Activated effector memory CD4-positive, alpha-beta T cell treated with anti-CD3 and anti-CD28 coated beads, Interleukin-2, amount 50 U/mL, for 16 hours (primary cell): ENCODE results near the gene HS3ST2.
"Not testable (repeated sequence)": the region's sequence is repeated elsewhere in the genome, so short reads cannot be mapped to it uniquely, and the experiment has no call there.

ENCODE experiments used
- DNase-seq: peaks from one replicate; pipeline ENCODE4 v3.0.0-alpha.2; 2020

Gene HS3ST2

GRCh38 chr16:22885951-22886350 is 72.0 kb downstream of the HS3ST2 start:
- DNase-seq, result no peak

DNA sequence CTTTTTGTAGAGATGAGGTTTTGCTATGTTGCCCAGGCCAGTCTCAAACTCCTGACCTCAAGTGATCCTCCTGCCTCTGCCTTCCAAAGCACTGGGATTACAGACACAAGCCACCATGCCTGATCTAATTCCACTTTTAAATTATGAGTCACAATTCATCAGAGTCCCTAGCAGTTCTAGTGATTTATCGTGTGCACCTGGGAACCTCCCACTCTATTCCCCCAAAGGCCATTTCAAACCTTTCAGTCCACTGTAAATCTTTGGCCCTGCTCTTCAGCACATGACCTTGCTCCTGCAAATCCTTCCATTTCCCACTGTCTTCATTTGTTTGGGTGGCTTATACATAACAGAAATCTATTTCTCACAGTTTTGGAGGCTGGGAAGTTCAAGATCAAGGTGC is 73.0 kb downstream of the HS3ST2 start:
- no peak for DNase-seq

DNA sequence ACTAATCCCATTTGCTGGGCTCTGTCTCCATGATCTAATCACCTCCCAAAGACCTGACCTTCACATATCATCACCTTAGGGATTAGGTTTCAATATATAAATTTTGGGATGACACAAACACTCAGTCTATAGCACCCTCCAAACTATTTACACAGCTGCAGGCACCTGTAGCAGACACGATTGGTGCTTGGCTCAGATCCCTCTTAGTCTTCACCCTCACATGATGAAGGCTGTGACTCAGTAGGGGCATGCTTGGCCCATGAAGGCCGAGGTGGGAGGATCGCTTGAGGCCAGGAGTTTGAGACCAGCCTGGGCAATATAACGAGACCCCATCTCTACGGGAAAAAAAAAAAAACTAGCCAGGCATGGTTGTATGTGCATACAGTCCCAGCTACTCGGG is 73.5 kb downstream of the HS3ST2 start:
- DNase-seq, result no peak

DNA sequence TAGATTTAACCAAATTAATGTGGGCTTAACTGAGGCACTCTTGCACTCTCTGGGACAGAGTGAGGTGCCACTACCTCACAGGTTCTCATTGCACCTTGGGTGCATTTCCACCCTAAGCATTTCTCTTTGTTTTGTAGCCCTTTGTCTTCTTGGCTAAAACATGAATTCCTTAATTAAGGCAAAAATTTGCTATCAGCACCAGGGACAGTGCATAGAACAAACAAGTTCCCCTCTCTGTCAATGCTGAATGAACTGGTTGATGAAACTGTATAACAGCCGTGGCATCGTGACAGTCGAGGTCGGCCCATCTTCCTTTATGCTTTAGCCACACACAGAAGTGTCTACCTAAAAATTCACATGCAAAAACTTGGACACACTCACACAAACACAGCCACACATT is 74.8 kb downstream of the HS3ST2 start:
- no peak for DNase-seq

DNA sequence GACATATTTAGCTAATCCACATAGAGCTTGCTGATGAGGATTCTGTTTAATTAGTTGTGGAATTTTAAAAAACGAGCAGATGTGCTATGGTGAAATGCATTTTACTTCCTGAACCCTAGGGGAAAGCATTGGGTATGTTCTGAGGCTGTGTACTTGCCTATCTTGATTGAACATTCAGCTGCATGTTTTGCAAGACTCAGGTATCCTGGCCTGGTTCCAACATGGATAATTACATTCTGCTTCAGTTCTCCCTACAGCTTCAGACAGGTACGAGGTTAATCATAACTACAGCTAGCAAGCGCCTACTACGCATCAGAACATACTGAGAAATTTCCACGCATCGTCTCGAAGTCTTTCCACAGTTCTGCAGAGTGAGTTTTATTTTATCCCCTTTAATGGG is 77.0 kb downstream of the HS3ST2 start:
- DNase-seq, result no peak

DNA sequence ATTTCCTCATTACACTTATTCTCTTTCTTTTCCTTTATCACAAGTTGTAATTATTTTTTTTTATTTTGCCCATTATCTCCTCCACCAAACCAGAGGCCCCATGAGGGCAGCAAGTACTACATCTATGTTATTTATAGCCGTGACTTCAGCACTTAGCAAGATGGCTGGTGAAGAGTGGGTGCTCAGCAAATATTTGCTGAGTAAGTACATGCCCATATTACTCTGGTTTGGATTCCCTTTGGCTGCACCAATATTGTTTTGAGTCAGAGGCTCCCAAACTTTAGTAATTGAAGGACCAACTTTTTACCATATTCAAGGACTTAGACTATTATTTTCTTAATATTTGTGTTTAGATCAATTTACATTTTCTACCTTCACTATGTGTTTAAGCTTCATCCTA is 83.2 kb downstream of the HS3ST2 start:
- DNase-seq, result no peak

DNA sequence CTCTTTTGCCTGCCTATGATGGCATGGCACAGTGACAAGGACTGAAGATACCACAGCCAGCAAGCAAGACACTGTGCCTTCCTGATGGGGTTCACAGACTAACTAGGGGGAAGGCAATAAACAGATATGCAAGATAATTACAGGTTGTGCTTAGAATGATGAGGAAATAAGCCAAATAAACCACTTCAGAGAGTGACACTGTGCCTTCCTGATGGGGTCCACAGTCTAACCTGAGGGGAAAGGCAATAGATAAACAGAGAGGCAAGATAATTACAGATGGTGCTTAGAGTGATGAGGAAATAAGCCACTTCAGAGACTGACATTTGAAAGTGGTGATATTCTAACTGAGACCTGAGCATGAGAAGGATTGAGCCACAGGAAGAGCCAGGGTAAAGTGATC is 84.2 kb downstream of the HS3ST2 start:
- DNase-seq, result no peak

DNA sequence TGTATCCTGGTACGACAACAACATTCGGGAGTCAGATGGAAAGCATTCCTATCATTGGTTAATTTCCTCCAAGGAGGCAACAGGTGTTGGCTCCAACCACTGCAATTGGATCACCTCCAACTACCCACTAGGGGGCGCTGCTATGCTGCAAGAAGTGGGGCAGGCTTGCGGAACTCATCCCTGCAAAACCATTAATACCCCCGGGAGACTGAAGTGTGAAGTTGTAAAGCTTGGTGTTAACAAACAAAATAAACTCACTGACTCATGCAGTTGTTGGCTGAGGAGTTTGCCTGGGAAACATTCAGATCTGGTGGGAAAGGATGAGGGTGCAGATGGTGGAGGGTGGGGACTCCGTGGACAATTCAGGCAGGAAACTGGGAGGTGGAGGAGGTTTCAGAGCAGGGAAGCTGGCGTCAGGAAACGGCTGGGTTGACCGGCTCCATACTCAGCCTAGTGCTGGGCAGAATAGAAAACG is 84.9 kb downstream of the HS3ST2 start:
- peak; percentile 79 for DNase-seq

DNA sequence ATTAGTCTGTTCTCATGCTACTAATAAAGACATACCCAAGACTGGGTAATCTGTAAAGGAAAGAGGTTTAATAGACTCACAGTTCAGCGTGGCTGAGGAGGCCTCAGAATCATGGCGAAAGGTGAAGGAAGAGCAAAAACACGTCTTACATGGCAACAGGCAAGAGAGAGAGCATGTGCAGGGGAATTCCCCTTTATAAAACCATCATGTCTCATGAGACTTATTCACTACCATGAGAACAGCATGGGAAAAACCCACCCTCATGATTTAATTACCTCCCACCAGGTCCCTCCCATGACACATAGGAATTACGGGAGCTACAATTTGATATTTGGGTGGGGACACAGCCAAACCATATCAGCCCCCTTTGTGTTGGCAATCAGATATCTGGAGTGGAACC is 85.6 kb downstream of the HS3ST2 start:
- DNase-seq, result not testable (repeated sequence)

- no peak for DNase-seq
These were observed 86.9 kb downstream of the HS3ST2 start for GRCh38 chr16:22900863-22901262.

DNA sequence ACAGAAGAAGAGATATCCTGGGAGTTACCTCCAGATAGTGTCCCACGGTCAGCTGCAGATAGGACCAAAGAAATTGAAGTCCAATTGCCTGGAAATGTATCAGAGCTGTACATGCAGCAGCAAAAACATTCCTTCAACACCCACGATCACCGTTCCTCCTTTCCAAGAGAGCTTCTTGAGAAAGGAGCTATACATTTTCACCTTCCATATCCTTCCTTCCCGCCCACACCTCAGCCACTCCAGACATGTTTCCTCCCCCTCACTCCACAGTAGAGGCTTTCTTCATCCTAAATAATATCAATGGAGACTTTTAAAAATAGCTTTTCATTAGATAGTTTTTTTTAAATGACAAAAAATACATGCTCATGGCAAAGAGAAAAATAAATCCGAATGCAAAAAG is 87.6 kb downstream of the HS3ST2 start:
- no peak for DNase-seq

GRCh38 chr16:22903716-22904115 is 89.8 kb downstream of the HS3ST2 start:
- no peak for DNase-seq

- no peak for DNase-seq
These were observed 98.7 kb downstream of the HS3ST2 start for GRCh38 chr16:22912654-22913053.

DNA sequence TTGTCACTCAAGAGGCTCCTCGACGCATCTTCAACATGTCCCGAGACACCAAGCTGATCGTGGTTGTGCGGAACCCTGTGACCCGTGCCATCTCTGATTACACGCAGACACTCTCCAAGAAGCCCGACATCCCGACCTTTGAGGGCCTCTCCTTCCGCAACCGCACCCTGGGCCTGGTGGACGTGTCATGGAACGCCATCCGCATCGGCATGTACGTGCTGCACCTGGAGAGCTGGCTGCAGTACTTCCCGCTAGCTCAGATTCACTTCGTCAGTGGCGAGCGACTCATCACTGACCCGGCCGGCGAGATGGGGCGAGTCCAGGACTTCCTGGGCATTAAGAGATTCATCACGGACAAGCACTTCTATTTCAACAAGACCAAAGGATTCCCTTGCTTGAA is 101.0 kb downstream of the HS3ST2 start:
- DNase-seq, result no peak

GRCh38 chr16:22923491-22923890 is 109.5 kb downstream of the HS3ST2 start:
- no peak for DNase-seq

- no peak for DNase-seq
These were observed 110.5 kb downstream of the HS3ST2 start for GRCh38 chr16:22924492-22924891.

GRCh38 chr16:22926105-22926751 is 112.3 kb downstream of the HS3ST2 start:
- no peak for DNase-seq

- DNase-seq, result no peak
These were observed 113.3 kb downstream of the HS3ST2 start for GRCh38 chr16:22927306-22927705.

GRCh38 chr16:22928882-22929435 is 115.0 kb downstream of the HS3ST2 start:
- DNase-seq, result no peak

DNA sequence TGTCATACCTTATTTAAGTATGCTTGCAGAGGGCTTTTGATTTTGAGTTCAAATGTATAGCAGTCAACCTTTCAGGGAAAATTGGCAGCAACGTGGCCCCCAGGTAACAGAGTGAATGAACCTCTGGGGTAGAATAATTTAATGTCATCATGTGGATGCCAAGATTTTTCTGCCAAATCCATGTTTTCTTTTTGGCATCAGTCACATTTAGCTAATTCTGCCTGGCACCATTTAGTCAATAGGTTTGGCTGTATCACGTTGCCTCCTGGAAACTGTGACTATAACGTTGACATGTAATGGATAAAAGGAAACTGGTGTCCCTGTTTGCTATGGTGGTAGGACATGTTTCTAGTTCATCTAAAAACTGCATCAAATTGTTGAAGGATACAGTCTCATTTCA is 115.5 kb downstream of the HS3ST2 start:
- DNase-seq, result no peak

GRCh38 chr16:22932032-22932771 is 118.2 kb downstream of the HS3ST2 start:
- no peak for DNase-seq

DNA sequence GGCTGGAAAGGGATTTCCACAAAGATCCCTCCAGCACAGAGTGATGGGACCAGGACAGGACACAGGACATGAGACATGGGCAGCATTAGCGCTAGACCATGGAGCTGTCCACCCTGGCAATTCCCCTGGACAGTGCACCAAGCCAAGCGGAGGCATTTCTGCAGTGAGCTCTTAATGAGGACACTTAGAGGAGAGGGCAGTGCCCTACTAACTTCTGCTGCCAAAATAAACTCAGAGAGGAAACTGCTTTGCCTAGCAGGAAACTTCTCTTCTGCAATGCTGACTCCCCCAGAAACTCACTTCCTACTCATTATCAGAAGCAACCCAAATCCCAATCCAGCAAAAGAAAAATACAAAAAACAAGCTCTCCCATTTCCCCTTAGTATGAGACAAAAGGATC is 119.2 kb downstream of the HS3ST2 start:
- no peak for DNase-seq

GRCh38 chr16:22934786-22935185 is 120.8 kb downstream of the HS3ST2 start:
- DNase-seq, result no peak

- DNase-seq, result no peak
These were observed 123.2 kb downstream of the HS3ST2 start for GRCh38 chr16:22937169-22937568.
